ENCODE measurements around the gene ALDH1L2.

ALDH1L2 gene

DNA sequence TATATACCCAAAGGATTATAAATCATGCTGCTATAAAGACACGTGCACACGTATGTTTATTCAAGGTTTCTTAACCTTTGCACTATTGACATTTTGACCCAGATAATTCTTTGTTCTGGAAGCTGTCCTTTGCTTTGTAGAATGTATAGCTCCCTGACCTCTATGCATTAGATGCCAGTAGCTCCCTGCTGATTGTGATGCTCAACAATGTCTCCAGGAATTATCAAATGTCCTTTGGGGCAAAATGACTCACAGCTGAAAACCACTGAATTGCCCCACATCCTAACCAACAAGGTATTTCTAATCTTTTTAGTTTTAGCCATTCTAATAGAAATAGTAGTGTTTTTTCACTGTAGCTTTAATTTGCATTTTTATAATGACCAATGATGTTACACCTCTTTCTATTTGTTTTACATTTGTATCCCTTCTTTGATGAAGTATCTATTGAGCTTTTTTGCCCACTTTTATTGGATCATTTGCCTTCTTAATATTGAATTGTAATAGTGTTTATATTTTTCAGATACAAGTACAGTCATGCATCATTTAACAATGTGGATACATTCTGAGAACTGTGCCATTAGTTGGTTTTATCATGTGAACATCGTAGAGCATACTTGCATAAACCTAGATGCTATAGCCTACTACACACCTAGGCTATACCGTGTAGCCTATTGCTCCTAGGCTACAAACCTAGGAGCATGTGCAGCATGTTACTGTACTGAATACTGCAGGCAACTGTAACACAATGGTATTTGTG lies 108.5 kb downstream of the ALDH1L2 start:
- Histone ChIP-seq H3K9ac (ENCODE audit: low read length) (no peak overlapping the region), H3K27me3 (ENCODE audit: control insufficient read depth in 1 of 2, insufficient read depth in 2 of 2, low read length in 2 of 2) (no peaks in the 10 kb centered on the region), H3K36me3 (ENCODE audit: insufficient read depth, low read length) (no peaks in the 10 kb centered on the region), H3K4me1 (ENCODE audit: insufficient read depth, low read length) (no peaks in the 10 kb centered on the region), H3K9me3 (ENCODE audit: low read length) (no peaks in the 10 kb centered on the region), H3K27ac (ENCODE audit: low read depth, low read length) (no peak overlapping the region), H3K4me3 (ENCODE audit: low read depth in 1 of 2, low read length in 2 of 2) (no peak overlapping the region)

DNA sequence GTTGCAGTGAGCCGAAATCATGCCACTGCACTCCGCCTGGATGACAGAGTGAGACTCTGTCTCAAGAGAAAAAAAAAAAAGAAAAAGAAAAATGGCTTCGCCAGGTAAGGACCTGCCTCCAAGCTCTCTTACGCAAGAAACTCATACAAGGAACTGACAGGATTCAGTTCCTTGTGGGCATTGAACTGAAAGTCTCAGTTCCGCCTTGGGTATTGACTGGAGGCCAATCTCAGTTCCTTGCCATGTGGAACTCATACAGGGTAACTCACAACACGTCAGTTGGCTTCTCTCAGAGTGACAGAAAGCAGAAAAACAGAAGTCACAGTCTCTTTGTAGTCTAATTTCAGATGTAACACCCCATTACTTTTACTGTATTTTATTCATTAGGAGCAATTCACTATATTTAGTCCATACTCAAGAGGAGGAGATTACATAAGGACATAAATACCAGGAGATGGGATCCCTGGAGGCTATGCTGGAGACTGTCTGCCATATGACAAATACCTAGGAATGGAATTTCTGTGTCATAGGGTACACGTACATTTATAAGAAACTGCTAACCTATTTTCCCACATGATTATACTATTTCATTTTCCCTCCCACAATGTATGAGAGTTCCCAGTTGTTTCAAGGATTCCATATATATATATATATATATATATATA lies 109.5 kb downstream of the ALDH1L2 start:
- H3K27ac ChIP-seq (ENCODE audit: low read depth, low read length), result no peak overlapping the region

DNA sequence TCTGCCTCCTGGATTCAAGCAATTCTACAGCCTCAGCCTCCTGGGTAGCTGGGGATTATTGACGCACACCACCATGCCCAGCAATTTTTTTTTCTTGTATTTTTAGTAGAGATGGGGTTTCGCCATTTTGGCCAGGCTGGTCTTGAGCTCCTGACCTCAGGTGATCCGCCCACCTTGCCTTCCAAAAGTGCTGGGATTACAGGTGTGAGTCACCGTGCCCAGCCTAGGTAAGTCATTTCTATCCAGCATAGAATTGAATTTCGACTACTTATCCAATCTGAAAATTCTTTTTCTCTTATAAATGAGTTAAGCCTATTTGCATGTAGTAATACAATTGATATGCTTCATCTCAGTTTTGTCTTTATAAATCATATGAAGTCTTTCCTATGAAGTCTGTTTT lies 111.0 kb downstream of the ALDH1L2 start:
- H3K4me3 ChIP-seq (ENCODE audit: low read depth in 1 of 2, low read length in 2 of 2), result no peak overlapping the region
- no peak overlapping the region for H3K9ac ChIP-seq (ENCODE audit: low read length)
- no peak overlapping the region for H3K27ac ChIP-seq (ENCODE audit: low read depth, low read length)
- no peaks in the 10 kb centered on the region for H3K4me1 ChIP-seq (ENCODE audit: insufficient read depth, low read length)
- no peaks in the 10 kb centered on the region for H3K27me3 ChIP-seq (ENCODE audit: control insufficient read depth in 1 of 2, insufficient read depth in 2 of 2, low read length in 2 of 2)
- H3K9me3 ChIP-seq (ENCODE audit: low read length), result no peaks in the 10 kb centered on the region
- no peaks in the 10 kb centered on the region for H3K36me3 ChIP-seq (ENCODE audit: insufficient read depth, low read length)

More for the DNA sequence above, 109.5 kb downstream of the ALDH1L2 start:
- Histone ChIP-seq H3K36me3 (ENCODE audit: insufficient read depth, low read length) (no peaks in the 10 kb centered on the region), H3K27me3 (ENCODE audit: control insufficient read depth in 1 of 2, insufficient read depth in 2 of 2, low read length in 2 of 2) (no peaks in the 10 kb centered on the region), H3K4me3 (ENCODE audit: low read depth in 1 of 2, low read length in 2 of 2) (no peak overlapping the region), H3K4me1 (ENCODE audit: insufficient read depth, low read length) (no peaks in the 10 kb centered on the region), H3K9ac (ENCODE audit: low read length) (no peak overlapping the region), H3K9me3 (ENCODE audit: low read length) (no peaks in the 10 kb centered on the region)

DNA sequence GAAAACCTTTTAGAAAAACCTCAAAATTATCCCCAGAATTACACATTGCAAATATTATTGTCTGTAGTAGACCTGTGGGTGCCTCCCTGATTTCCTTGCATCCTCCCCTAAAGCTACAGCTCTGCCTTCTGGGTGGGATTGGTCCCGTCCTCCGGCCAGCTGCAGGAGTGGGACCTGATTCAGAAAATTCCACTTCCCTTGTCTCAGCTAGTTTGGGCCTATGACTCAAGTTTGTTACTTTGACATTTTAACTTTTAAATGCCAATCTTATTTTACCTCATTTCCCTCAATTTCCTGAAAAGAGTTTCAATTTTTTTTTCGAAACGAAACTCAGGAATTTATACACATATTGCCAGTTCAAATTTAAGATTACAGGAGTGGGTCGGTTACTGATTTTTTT lies 113.0 kb downstream of the ALDH1L2 start:
- no peak overlapping the region for H3K27ac ChIP-seq (ENCODE audit: low read depth, low read length)
- H3K9ac ChIP-seq (ENCODE audit: low read length), result no peak overlapping the region
- H3K27me3 ChIP-seq (ENCODE audit: control insufficient read depth in 1 of 2, insufficient read depth in 2 of 2, low read length in 2 of 2), result no peaks in the 10 kb centered on the region
- H3K36me3 ChIP-seq (ENCODE audit: insufficient read depth, low read length), result no peaks in the 10 kb centered on the region
- H3K4me1 ChIP-seq (ENCODE audit: insufficient read depth, low read length), result no peaks in the 10 kb centered on the region
- H3K4me3 ChIP-seq (ENCODE audit: low read depth in 1 of 2, low read length in 2 of 2), result no peak overlapping the region
- H3K9me3 ChIP-seq (ENCODE audit: low read length), result no peaks in the 10 kb centered on the region

Measured in muscle layer of colon (tissue), 2 donors.